GM12878 (cell line): Measurements from ENCODE around the gene DNAJB2. TPM values are rescaled to one million over a fixed set of nuclear protein-coding genes. Genes with fewer than 3 reads are reported as not detected.
A peak's percentile ranks its signal among the peaks of the same experiment; 100 is the strongest.

Experiments used
- ATAC-seq: fragments of 200-7000 bp; cut with Tn5 transposase; 3 replicates; pipeline ENCODE4 v1.9.1; 2020; ENCODE audit warnings: mild to moderate bottlenecking, moderate library complexity
- BruUV-seq: library from RNA; stranded (reverse); fragments of 400-500 nt; replicated peaks from 2 replicates; lab custom pipeline; 2021; lab: Mats Ljungman, UMichigan
- CTCF ChIA-PET: fragments of 300-600 bp; sonication (Branson Sonifier 250); formaldehyde crosslinking; extraction: SDS; loops from one replicate; lab custom pipeline; 2021; ENCODE audit warnings: inconsistent platforms; lab: Yijun Ruan, JAX
- POLR2A ChIA-PET: fragments of 350-600 bp; formaldehyde crosslinking; extraction: SDS; loops from one replicate; lab custom pipeline; 2021; ENCODE audit warnings: inconsistent platforms; lab: Charles Lee
- RAD21 ChIA-PET: fragments of 300-600 bp; sonication (Branson Sonifier 250); formaldehyde crosslinking; loops from one replicate; lab custom pipeline; 2023; ENCODE audit warnings: antibody characterized with exemption; ENCODE audit not compliant: unreplicated experiment; lab: Charles Lee
- SMC1A ChIA-PET: fragments of 300-600 bp; sonication (Branson Sonifier 250); formaldehyde crosslinking; loops from one replicate; lab custom pipeline; 2023; ENCODE audit not compliant: unreplicated experiment, uncharacterized antibody; lab: Charles Lee
- DNase-seq: peaks from one replicate; pipeline ENCODE4 v3.0.0-alpha.2; 2011; ENCODE audit warnings: low read depth, low spot score
- FAIRE-seq: peaks from 3 replicates; lab custom pipeline; 2011; peaks lifted over from hg19 to GRCh38; lab: Jason Lieb, UNC
- H2AFZ ChIP-seq: 2 replicates; pipeline ENCODE4 v1.6.0; 2011; ENCODE audit warnings: low read depth, low read length, control low read depth; ENCODE audit not compliant: control insufficient read depth
- H3K27ac ChIP-seq: 2 replicates; pipeline ENCODE4 v1.5.1; 2011; ENCODE audit warnings: control low read depth; ENCODE audit not compliant: control insufficient read depth, insufficient read depth
- H3K27me3 ChIP-seq, 2 experiments: replicated peaks in 1 of 2; 2 replicates each; pipeline versions ENCODE4 v1.6.0 to v1.6.1; 2011; ENCODE audit warnings: low read length in 1 of 2; ENCODE audit not compliant: control insufficient read depth in 2 of 2, insufficient read depth in 2 of 2
- H3K36me3 ChIP-seq, 2 experiments: 2 replicates each; pipeline ENCODE4 v1.5.1; 2011; ENCODE audit warnings: low read length in 1 of 2; ENCODE audit not compliant: control insufficient read depth in 2 of 2, insufficient read depth in 2 of 2
- H3K4me1 ChIP-seq: 2 replicates; pipeline ENCODE4 v1.6.1; 2011; ENCODE audit warnings: mild to moderate bottlenecking, low read length, moderate library complexity, mixed read lengths; ENCODE audit not compliant: control insufficient read depth, insufficient read depth
- H3K4me2 ChIP-seq: 2 replicates; pipeline ENCODE4 v1.6.0; 2011; ENCODE audit warnings: control low read depth; ENCODE audit not compliant: control insufficient read depth, insufficient read depth
- H3K4me3 ChIP-seq: fragments of 200-600 bp; sonication (generic); 2 replicates; pipeline ENCODE4 v1.5.1; 2016
- H3K79me2 ChIP-seq: 2 replicates; pipeline ENCODE4 v1.6.0; 2011; ENCODE audit warnings: low read length; ENCODE audit not compliant: control insufficient read depth, insufficient read depth
- H3K9ac ChIP-seq: 2 replicates; pipeline ENCODE4 v1.8.0; 2011; ENCODE audit warnings: low read length, control low read depth, mixed read lengths; ENCODE audit not compliant: control insufficient read depth, insufficient read depth
- H3K9me3 ChIP-seq: replicated peaks from 3 replicates; pipeline ENCODE4 v1.5.1; 2011; ENCODE audit warnings: mild to moderate bottlenecking, low read length; ENCODE audit not compliant: control insufficient read depth, insufficient read depth
- H4K20me1 ChIP-seq: 2 replicates; pipeline ENCODE4 v1.6.0; 2011; ENCODE audit not compliant: control insufficient read depth, insufficient read depth
- NFYB ChIP-seq: IDR thresholded peaks from 2 replicates; pipeline ENCODE4 v1.6.1; 2011; ENCODE audit warnings: low read depth, mild to moderate bottlenecking, low read length, improper control_type of control experiment, moderate library complexity; ENCODE audit not compliant: insufficient read depth
- RUNX3 ChIP-seq: IDR thresholded peaks from 2 replicates; pipeline ENCODE4 v1.6.1; 2012; ENCODE audit warnings: low read length, inconsistent platforms
- SIN3A ChIP-seq: IDR thresholded peaks from 2 replicates; pipeline ENCODE4 v1.6.1; 2012; ENCODE audit warnings: low read depth, low read length, improper control_type of control experiment
- SPI1 ChIP-seq: IDR thresholded peaks from 2 replicates; pipeline ENCODE4 v1.6.1; 2011; ENCODE audit warnings: low read depth, mild to moderate bottlenecking, low read length, moderate library complexity, borderline replicate concordance; ENCODE audit not compliant: insufficient read depth
- WGBS: methylation state at CpG from one replicate; pipeline ENCODE4 v1.1.6; 2016; ENCODE audit warnings: low lambda C conversion rate; ENCODE audit not compliant: insufficient replicate concordance, insufficient coverage; ENCODE audit errors: missing lambda C conversion rate; 5-methylcytosine and 5-hydroxymethylcytosine counted together
- in situ Hi-C: fragments of 300-500 bp; cut with MboI; formaldehyde crosslinking; loops from 9 replicates; pipeline ENCODE4 v1.14.3; 2018; ENCODE audit warnings: mixed read lengths
- intact Hi-C: fragments of 100-400 bp; cut with micrococcal nuclease; formaldehyde crosslinking; loops from one replicate; pipeline ENCODE4 v1.14.2; 2022; ENCODE audit not compliant: unreplicated experiment
- polyA plus RNA-seq, 11 experiments: library from polyadenylated mRNA; depleted of rRNA in 4 of 11; unstranded in 6 of 11; stranded (reverse) in 5 of 11; fragments of >200 nt; fragmentation: Nextera tagmentation in 4 of 11; fragmentation: Illumina TruSeq in 1 of 11; extraction: Ambion mirVana in 4 of 11; extraction: Trizol in 1 of 11; gene quantifications; 1 replicate in 1 of 11; 2 replicates in 10 of 11; pipeline versions ENCODE4 v1.2.1 to v1.2.3, GENCODE V29; 2011 to 2016; ENCODE audit warnings: inconsistent platforms in 2 of 11, missing spikeins in 2 of 11, low read depth in 1 of 11
- total RNA-seq, 4 experiments: library from RNA; depleted of rRNA in 3 of 4; stranded (reverse); fragments of >200 nt in 3 of 4; fragmentation: Illumina TruSeq in 1 of 4; extraction: Trizol in 1 of 4; gene quantifications; 2 replicates each; pipeline versions ENCODE4 v1.2.1 to v1.2.3, GENCODE V29; 2013 to 2021

DNAJB2 gene
- total and polyA plus RNA-seq, 10 of the 15 experiments (the other 5 are each of a cell fraction or from before 2014, with no cell fraction given): 0.26 to 36.5 (median 12.5) TPM

GRCh38 chr2:219251656-219252055 lies 27.5 kb upstream of the DNAJB2 start:
- H3K4me1 ChIP-seq: peaks cover 41% of the 10 kb centered on the region
- WGBS: 56% methylated on average over 6 of the region's 6 CpGs
- H2AFZ ChIP-seq: no peak overlapping the region
- peaks cover 47% of the 10 kb centered on the region for H3K79me2 ChIP-seq
- in situ Hi-C loops: no loop called here
- peak overlapping the region; percentile 92 for H3K4me2 ChIP-seq
- TF ChIP-seq RUNX3 (0 out of 2 replicates have a peak, but pooled peaks have one; percentile 5), NFYB (no peak), SIN3A (no peak), SPI1 (peak; percentile 22; the same call in 1 of the 2 replicates)
- intact Hi-C loops: loop anchor here (2.0 kb wide), 2 partner anchors 23 to 75 kb away; partner anchors contain the start of genes ANKZF1, ATG9A and CNPPD1
- no TSS peak for BruUV-seq
- FAIRE-seq: no peak
- ChIA-PET POLR2A (interaction anchor here (1.3 to 9.0 kb wide), 9 partner anchors 22 to 75 kb away, joined by 3 to 160 read pairs (median 7); partner anchors contain the start of genes ANKZF1, ATG9A, CNPPD1 and DNAJB2), CTCF (interaction anchor here (0.8 to 6.1 kb wide), 8 partner anchors 22 to 81 kb away, joined by 3 to 65 read pairs (median 4); partner anchors contain the start of genes ANKZF1, ATG9A and DNAJB2), RAD21 (interaction anchor here (1.1 to 5.1 kb wide), 5 partner anchors 10 to 48 kb away, joined by 3 to 53 read pairs (median 4); partner anchors contain the start of gene DNAJB2), SMC1A (interaction anchor here (0.9 to 8.6 kb wide), 9 partner anchors 13 to 81 kb away, joined by 3 to 98 read pairs (median 7); partner anchors contain the start of genes ANKZF1, ATG9A, CNPPD1 and DNAJB2)
- DNase-seq: no peak
- H3K27me3 ChIP-seq: no peaks in the 10 kb centered on the region
- 0 out of 2 replicates have a peak, but pooled peaks cover 4% of the 10 kb centered on the region for H4K20me1 ChIP-seq
- ATAC-seq: no peak
- peak overlapping the region; percentile 86 for H3K9ac ChIP-seq
- peaks cover 12 to 19% of the 10 kb centered on the region in 2 experiments for H3K36me3 ChIP-seq
- H3K9me3 ChIP-seq: no peaks in the 10 kb centered on the region
- peak overlapping the region; percentile 77; the same call in 1 of the 2 replicates for H3K27ac ChIP-seq
- peak overlapping the region; percentile 86 for H3K4me3 ChIP-seq
